ENCODE results near the gene LDAH.
"Not testable (repeated sequence)": the region's sequence is repeated elsewhere in the genome, so short reads cannot be mapped to it uniquely, and the experiment has no call there.

The LDAH gene

DNA sequence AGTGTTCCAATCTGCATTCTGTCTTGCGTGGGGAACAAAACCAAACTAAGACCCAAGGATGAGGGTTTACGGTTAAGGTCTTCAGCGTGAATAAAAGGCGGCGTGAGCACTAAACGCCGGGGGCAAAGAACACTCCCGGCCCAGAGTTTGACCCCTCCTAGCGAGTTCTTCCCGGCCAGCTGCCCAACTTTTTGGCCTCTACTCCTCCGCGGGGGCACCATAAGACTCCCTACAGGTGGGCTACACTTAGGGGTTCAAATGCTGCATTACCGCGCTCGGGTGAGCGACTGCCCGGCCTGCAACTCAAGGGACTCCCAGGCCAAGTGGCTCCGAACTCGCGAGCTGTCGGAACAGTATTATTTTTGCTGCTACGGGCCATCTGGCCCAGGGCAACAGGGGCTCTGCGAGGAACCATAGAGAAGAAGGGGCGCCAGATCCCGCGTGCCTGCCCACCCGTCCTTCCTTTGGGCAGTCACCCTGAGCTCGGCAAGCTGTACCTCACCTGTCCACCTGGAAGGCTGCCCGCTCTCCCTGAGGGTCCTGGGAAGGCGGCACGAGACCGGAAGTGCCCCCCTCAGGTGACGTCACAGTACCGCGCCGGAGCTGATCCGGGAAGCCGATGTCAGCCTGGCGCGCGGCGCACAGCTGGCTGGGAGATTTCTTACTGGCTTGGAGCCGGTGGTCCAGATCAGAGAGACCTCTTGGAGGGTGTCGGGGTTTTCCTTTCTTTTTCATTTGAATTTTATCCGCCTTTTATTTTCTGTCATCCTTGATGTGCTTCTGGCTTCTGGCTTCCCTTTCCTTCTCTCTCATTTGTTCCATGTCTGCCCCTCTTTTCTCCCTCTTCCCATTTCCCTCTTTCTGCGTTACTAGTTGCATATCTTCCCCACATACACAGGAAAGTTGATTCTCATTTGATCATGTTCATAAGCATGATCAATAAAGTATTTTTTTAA, at the start of gene LDAH:
Gene LDAH (minus strand): TSS at position 567 of the 956 bp plus-strand sequence. CDS start 21,638 bp downstream, outside the sequence.
- DNase-seq: peak; percentile 83 to 88

DNA sequence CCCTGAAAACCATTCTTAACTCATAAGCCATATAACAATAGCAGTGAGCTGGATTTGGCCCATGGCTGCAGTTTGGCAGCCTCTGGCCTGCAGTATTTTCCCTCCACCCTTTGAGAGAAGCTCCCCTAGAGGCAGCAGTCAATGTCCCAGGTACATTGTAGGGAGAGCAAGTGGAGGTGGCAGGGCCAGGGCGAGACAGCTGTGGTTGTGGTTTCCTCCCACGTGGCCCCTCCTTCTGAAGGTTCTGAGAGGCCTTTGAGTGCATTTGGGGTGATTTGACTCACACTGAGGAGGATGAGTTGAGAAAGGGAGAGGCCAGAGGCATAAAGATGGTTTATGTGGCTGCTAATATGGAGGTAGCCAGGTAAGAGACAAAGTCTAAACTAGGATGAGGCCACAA, 45.5 kb upstream of the LDAH start:
- DNase-seq: peak; percentile 73 to 81

DNA sequence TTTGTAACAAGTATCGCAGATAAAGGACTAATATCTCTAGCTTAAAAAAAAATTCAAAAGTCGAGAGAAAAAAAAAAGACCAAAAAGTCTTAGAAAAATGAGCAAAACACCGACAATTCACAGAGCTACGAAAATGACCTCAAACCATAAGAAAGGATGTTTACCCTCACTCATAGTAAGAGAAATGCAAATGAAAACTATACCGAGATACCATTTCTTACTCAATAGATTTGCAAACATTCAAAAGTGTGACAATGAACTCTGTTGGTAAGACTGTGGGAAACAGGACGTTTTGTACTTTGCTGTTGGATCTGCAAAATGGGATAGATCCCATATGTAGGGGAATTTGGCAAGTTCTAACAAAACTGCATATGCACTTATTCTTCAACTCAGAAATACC, 39.9 kb upstream of the LDAH start:
- DNase-seq: no peak

DNA sequence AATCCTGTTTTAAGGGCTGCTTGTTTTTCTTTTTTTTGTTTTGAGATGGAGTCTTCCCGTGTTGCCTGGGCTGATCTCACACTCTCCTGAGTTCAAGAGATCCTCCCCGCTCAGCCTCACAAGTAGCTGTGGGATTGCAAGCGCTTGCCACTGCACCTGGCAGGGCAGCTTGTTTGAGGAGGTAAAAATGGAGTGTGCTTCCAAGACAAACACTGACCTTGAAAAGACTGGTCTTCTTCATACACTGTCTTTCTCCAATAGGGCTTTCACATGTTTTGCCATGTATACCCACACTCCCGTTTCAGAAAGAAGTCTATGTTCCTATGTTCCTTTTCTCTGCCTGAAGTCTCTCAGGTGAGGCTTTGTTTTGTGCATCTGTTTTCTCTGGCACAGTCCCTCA, 32.6 kb upstream of the LDAH start:
- no peak for DNase-seq

DNA sequence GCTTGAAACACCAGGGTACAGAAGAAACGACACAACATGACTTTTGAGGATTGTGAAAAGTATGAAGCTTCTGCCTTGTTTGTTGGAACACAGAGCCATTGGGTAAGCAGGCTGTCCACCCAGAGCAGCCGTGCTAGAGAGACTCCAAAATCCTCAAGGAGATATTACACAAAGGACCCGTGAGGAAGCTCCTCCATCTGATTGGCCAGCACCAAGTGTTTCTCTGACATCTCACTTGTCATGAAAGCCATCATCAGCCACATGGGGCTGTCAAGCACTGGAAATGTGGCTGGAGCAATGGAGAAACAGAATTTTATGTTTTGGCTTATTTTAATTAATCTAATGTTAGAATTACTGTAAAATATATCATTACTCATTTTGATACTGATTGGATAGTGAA, 29.8 kb upstream of the LDAH start:
- no peak for DNase-seq

DNA sequence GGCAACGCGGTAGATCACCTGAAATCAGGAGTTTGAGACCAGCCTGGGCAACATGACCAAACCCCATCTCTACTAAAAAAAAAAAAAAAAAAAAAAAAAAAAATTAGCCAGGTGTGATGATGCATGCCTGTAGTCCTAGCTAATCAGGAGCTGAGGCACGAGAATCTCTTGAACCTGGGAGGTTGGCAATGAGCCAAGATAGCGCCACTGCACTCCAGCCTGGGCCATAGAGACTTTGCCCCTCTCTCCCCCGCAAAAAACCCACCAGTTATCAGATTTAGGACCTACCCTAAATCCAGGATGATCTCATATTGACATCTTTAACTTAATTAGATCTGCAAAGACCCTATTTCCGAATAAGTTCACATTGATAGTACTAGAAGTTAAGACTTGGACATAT, 29.2 kb upstream of the LDAH start:
- DNase-seq: no peak

DNA sequence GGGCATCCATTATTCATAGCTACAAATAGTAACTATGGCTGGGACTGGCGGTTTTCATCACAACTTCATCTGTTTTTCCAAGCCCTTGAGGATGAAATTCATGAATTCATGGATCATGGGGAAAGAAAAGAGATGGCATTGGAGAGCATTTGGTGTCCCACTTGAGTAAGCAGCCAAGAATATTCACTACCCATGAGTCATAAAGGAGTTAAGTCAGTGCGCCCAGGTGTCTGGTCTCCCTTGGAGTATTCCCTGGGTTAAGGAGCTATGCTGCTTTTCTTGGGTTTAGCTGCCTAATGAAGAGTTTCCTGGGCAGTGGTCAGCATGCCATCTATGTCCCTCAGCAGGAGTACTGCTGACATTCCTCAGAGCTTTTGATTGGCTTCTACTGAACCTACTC, 21.3 kb upstream of the LDAH start:
- DNase-seq: no peak

DNA sequence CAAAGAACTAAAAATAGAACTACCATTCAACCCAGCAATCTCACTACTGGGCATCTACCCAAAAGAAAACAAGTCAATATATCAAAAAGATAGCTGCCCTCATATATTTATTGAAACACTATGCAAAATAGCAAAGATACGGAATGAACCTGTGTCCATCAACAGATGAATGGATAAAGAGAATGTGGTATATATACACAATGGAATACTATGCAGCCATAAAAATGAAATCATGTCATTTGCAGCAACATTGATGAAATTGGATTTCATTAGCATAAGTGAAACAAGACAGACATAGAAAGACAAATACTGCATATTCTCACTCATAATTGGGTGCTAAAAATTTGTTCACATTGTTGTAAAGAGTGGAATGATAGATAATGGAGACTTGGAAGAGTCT, 16.2 kb upstream of the LDAH start:
- DNase-seq: no peak

DNA sequence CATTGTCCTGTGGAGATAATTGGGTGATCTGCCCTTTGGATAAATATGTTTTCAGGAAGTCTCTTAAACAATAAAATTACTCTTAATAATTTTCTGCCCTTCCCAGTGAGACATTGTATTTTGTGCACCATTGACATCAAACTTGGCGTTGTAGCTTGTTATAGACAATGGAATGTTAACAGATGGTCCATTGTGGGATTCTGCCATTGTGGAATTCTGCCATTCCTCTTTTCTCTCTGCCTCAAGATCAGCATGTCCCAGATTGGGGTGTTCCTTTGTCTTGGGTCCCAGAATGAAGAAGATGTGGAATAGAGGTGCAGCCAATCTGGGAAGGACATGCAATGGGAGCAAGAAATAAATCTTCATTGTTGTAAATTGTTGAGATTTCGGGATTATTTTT, 15.1 kb upstream of the LDAH start:
- no peak for DNase-seq

DNA sequence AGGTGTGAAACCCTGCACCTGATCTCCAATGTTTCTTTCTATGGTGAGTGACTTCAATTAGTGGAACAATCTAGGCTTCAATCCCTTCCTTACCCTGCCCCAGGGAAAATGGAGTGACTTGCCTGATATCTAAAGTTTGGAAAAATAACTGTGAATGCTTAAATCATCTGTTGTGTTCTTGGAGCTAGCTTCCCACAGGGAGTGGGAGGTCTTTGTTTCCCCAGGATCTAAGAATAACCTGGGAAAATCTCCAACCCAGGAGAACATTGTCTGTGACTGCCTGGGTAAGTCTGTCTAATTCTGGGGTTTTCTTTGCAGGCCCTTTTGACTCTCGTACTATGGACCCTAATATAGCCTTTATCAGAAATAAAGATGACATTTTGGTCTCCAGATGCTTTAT, 13.6 kb upstream of the LDAH start:
- no peak for DNase-seq

DNA sequence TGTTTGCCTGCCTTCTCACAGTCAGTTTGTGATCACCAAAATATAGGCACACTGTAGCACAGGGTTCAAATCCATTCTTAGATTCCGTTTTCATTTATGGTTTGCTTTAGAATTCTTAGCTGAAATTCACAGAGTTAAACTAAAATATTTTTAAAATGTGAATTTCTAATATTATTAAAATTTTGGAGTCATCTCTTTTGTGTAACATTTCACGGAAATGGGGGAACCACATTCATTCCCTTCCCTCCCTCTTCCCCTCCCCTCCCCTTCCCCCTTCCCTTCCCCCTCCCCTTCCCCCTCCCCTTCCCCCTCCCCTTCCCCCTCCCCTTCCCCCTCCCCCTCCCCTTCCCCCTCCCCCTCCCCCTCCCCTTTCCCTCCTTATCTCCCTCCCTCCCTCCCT, 11.4 kb upstream of the LDAH start:
- DNase-seq: no peak

DNA sequence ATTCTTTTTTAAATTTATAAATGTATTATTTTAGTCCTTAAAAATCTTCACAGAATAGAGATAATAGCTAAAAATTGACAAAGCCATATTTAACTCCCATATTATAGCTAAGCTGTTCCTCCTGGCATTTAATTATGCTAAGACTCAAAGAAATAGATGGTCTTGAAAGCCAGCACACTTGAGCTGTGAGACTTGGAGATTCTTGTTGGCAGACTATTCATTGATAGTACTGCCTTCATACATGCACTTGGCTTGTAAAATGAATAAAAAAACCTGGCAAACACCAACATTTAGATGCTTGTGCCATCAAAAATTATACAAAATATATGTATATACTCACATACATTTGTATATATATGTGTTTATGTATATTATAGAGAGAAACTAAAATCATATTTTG, 9.7 kb upstream of the LDAH start:
- no peak for DNase-seq

DNA sequence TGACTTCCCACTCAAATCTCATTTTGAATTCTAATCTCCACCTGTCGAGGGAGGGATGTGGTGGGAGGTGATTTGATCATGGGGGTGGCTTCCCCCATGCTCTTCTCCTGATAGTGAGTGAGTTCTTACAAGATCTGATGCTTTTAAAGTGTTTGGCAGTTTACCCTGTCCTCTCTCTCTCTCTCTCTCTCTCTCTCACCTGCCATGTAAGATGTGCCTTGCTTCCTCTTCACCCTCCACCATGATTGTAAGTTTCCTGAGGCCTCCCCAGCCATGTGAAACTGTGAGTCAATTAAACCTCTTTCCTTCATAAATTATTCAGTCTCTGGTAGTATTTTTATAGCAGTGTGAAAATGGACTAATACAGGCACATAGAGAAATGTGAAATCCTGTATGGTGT, 7.0 kb upstream of the LDAH start:
- no peak for DNase-seq

DNA sequence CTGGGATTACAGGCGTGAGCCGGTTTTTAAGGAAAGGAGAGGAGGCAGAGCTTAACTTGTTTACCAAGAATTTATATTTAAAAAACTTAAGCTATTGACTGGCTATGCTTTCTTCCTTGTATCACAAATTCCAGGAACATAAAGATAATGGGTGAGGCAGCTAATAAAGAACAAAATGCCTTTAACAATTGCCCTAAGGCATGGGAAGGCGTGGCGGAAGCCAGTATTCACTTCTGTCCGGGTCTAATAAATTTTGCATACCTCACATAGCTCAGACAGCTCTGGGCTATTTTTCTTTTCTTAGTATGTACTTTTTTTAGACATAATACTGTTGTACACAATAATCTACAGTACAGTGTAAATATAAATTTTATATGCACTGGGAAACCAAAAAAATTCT, 1.0 kb upstream of the LDAH start:
- no peak for DNase-seq

DNA sequence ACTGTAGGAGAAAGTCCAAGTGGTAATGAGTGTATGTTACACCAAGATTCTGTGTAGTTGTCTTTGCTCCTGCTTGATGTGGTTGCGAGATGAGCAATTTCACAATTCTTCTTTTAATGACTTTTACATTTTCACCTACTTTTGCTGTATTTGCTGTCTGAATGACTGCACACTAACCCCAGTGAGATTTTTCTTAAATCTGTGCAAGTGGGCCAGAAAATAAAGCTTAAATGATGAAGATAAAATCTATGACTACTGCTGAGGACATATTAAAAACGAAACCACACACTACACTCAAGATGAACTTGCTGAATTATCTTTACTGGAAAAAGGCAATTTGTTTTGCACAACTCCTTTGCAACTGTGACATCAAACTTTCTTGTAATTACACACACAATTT, 4.1 kb downstream of the LDAH start:
- no peak for DNase-seq

DNA sequence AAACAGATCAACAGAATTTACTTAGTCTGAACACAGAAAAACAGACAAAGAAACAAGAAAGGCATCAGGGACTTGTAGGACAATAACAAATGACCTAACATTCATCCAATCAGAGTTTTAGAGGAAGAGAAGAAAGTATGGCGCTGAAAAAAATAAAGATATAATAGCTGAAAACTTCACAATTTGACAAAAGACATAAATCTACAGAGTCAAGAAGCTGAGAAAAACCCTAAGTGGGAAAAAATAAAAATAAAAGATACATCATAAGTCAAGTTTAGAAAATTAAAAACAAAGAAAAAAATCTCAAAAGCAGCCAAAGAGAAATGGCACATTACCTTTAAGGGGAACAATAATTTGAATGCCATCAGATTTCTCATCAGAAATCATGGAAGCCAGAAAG, 7.7 kb downstream of the LDAH start:
- DNase-seq: no peak

DNA sequence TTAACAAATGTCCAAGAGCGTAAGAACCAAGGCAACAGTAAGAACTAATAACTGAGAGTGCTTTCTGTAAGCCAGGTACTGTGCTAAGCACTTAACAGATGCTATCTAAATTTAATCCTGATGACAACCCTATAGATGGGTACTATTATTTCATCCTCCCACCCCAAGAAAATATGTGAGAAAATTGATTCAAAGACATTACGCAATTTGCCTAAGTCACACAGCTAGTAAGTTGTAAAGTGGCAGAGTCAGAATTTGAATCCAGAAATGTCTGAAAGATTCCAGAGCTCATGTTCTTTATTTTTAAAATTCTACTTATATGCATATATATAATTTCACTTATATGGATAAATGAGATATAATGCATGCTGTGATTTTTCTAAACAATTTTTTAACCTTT, 10.1 kb downstream of the LDAH start:
- no peak for DNase-seq

DNA sequence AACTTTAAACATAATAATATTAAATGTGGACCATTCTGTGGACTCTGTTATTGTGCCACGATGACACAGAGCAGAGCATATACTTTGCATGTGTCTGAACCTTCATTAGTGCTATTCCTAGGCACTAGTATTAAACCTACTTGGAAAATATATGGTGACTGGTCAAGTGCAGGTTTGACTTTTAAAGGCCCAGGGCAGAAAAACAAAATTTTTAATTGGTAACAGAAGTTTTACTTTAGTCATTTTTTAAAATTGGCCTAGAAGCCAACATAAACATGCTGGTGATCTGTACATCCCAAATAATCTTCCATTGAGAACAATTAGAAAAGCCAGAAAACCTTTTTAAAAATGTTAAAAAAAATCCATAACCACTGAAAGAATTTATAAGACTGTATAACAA, 16.6 kb downstream of the LDAH start:
- DNase-seq: no peak

DNA sequence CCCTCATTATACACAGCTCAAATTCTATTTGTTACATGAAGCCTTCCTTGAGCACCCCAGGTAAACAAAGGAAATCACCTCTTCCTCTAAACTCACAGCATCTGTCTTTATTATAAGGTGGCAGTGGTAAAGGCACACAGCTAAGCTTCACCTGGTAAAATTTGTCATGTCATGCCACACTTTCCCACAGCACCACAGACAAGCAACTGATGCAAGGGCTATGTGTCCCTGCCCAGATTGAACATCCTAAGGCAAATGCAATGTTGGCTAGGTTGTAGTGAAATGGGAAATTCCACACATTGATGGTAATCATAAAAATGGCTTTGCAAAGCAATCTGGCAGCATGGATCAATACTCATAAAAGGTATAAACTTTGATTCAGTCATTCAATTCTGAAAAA, 18.9 kb downstream of the LDAH start:
- DNase-seq: no peak

DNA sequence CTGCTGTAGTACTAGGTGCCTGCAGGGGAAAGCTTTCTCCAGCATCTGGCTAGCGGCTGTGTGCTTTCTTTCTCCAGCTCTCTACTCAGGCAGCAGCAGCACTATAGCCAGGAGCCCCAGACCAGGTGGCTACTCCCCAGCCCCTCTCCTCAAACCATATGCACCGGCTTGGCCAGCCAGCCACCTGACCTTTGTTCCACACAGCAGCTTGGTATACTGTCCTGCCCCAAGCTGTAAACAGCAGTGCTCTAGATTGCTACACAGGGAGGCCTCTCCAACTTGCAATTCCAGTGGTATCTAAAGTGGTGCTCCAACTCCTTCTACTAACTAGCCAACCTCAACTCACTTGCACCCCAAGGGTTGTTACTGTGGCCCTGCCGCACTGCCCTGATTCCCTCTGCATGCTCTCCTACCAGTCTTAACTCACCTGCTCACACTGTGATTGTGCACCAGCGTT, 19.6 kb downstream of the LDAH start:
- DNase-seq: no peak

DNA sequence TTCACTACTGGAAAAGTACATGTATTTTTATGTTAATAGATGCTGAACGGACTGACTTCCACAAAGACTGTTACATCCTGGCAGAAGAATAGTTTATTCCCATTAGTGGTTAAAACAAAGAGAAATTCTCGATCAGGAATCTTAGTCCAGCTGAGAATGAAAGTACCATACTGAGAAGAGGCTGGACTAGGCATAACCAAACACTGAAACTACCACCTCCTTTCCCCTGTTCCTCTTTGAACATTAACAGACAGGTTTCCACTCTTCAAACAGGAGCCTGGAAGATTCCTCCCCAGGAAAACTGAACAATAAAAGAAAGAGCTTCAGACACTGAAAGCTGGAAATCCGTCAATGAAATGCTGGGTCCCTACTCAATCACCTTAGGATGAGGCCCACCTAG, 25.8 kb downstream of the LDAH start:
- DNase-seq: no peak

DNA sequence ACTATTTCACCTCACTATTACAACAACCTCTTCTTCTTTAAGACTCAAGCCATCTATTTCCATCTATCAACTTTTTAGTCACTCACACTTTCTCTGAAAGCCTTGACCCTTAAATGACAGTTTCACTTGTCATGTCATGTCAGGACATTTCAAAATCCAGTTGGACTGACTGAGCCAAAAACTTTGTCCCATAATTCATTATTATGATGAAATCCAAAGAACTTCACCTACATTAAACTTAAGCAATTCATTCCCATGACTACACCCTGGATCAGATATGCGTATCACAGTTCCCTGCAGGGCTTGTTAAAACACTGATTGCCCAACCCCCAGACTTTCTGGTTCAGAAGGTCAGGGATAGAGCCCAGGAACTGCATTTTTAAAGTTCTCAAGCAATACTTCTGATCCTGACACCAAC, 26.5 kb downstream of the LDAH start:
- DNase-seq: no peak

DNA sequence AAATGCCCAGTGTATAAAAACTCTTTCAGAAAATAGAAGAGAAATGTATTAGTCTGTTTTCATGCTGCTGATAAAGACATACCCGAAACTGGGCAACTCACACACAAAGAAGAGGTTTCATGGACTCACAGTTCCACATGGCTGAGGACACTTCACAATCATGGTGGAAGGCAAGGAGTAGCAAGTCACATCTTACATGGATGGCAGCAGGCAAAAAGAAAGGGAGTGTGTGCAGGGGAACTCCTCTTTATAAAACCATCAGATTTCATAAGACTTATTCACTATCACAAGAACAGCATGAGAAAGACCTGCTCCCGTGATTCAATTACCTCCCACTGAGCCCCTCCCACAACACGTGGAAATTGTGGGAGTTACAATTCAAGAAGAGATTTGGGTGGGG, 29.0 kb downstream of the LDAH start:
- DNase-seq: not testable (repeated sequence)

DNA sequence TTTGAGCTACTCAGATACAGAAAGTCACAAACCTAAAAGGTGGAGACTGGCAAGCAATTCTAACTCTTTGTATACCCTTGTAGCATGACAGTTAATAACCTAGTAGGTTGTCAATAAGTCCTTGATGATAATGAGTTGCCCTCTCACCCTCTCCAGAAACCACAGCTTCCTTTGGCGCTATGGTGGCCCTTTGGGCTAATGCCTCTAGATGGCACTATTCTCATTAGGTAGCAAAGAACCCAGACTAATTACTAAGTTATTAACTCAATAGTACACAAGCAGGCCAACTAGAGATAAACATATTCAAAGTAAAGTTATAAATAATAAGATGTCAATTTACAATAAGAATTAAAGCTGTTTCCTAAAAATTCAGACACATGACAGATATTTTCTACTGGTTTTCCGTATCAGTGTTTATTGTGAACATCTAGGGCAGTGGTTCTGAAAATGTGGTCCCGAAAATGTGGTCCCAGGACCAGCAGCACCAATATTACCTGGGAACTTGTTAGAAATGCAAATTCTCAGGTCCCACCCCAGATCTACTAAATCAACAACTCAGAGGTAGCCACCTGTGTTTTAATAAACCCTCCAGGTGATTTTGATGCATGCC, 41.1 kb downstream of the LDAH start:
- peak; percentile 8 to 28 for DNase-seq

DNA sequence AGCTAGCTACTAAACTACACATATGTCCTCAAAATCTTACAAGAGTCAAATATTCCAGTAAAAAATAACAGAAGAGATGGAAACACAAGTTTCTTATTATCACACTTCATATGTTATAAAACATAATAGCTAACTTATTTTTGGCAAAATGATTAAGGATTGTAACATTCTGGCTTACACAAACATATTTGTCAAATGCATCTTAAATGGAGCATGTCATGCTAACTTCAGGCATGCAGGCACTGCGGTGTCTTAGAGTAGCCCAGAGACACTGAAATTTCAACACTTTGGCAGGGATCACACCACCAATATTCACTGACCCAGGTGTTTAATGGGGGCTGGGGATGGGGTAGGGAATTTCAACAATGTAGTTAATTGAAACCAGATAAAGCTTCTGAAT, 51.6 kb downstream of the LDAH start:
- DNase-seq: no peak

All from activated CD4-positive, alpha-beta T cell treated with anti-CD3 and anti-CD28 coated beads, Interleukin-2, amount 50 U/mL, for 48 hours (primary cell).